ENCODE measurements around the gene WBP1.

The WBP1 gene

GRCh38 chr2:74486141-74486540, 27.9 kb downstream of the WBP1 start:
- DNase-seq: no peak

- no peak for DNase-seq
Observed at GRCh38 chr2:74488643-74489481, 30.6 kb downstream of the WBP1 start.

- no peak for DNase-seq
Observed at GRCh38 chr2:74489906-74490305, 31.7 kb downstream of the WBP1 start.

GRCh38 chr2:74491648-74492544, 33.7 kb downstream of the WBP1 start:
- DNase-seq: no peak

GRCh38 chr2:74493546-74493945, 35.3 kb downstream of the WBP1 start:
- DNase-seq: no peak

- DNase-seq: no peak
Observed at GRCh38 chr2:74495440-74495839, 37.2 kb downstream of the WBP1 start.

GRCh38 chr2:74496997-74497776, 38.9 kb downstream of the WBP1 start:
- no peak for DNase-seq

- DNase-seq: peak; percentile 66
Observed at GRCh38 chr2:74497777-74498499, 39.7 kb downstream of the WBP1 start.

- peak; percentile 60 for DNase-seq
Observed at GRCh38 chr2:74498500-74499266, 40.4 kb downstream of the WBP1 start.

- DNase-seq: peak; percentile 65
Observed at GRCh38 chr2:74499267-74499939, 41.2 kb downstream of the WBP1 start, which contains the start of gene LBX2. TSS of gene LBX2 (minus strand) at chr2:74499603. CDS start at chr2:74499537, 66 bp downstream.

- no peak for DNase-seq
Observed at GRCh38 chr2:74499940-74500577, 41.8 kb downstream of the WBP1 start.

- no peak for DNase-seq
Observed at GRCh38 chr2:74500578-74500946, 42.3 kb downstream of the WBP1 start.

GRCh38 chr2:74501335-74502071, 43.3 kb downstream of the WBP1 start:
- no peak for DNase-seq

GRCh38 chr2:74502147-74502719, 44.0 kb downstream of the WBP1 start:
- no peak for DNase-seq

- DNase-seq: peak; percentile 74
Observed at GRCh38 chr2:74502720-74503505, 44.7 kb downstream of the WBP1 start.

GRCh38 chr2:74503506-74504475, 45.6 kb downstream of the WBP1 start:
- no peak for DNase-seq

- DNase-seq: no peak
Observed at GRCh38 chr2:74504591-74504990, 46.4 kb downstream of the WBP1 start.

Measured in stimulated activated CD8-positive, alpha-beta memory T cell treated with anti-CD3 and anti-CD28 coated beads, Interleukin-4, amount 100 ng/mL, for 48 hours (primary cell).